Measurements from ENCODE around the gene TM7SF2. TPM values are rescaled to one million over a fixed set of nuclear protein-coding genes. Genes with fewer than 3 reads are reported as not detected.

TM7SF2 gene
- total RNA-seq, 1 donor from 2014 or later = 25.4 TPM

DNA sequence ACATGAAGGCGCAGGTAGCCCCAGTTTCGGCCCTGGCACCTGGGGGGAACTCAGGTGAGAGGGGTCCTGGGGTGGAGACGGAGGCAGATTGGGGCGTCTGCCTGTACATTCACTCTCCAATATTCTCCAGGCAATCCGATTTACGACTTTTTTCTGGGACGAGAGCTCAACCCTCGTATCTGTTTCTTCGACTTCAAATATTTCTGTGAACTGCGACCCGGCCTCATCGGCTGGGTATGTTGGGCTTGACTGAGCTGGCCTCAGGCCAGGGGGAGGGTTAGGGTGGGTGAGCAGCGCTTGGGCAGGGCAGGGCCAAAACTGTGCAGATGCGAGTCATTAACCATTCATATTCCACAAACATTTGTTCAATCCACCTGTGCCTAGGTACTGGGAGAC lies 1.7 kb downstream of the TM7SF2 start:
- POLR2A ChIA-PET = interaction anchor here (0.6 to 15.3 kb wide), 6 partner anchors 8 to 88 kb away, joined by 3 to 546 read pairs (median 33); partner anchors contain the start of genes CAPN1, FAU, MRPL49 and SYVN1
- H3K4me1 Mint-ChIP-seq = peaks cover 60% of the 10 kb centered on the region
- ATAC-seq (ENCODE audit: low read depth) = no peak

DNA sequence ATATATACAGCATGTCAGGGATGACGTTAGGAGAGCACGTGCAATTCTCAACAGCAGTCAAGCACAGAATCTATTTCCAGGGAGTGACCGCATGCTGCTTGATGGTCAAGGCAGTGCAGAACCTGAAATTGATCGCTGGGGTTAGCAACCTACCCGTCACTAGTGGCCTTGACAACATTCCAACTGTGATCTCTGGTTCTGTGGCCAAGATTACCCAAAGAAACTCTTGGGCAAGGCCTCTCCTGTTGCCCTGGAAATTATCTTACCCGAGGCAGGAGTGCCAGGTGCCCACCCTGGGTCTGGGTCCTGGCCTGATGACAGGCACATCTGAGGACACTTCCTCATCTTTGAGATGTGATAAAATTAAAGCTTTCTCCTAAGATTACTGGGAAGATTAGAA lies 2.2 kb downstream of the TM7SF2 start:
- DNase-seq (no peak), ATAC-seq (ENCODE audit: low read depth) (no peak)
- peaks cover 34% of the 10 kb centered on the region for H3K36me3 Mint-ChIP-seq (ENCODE audit: low read depth)
- intact Hi-C loops (cut with micrococcal nuclease) = loop anchor here (5.0 kb wide), 1 partner anchor 398 kb away; no protein-coding TSS in a partner anchor
- peak overlapping the region; percentile 53 for H3K27ac Mint-ChIP-seq
- TF ChIP-seq, protein P1, sequence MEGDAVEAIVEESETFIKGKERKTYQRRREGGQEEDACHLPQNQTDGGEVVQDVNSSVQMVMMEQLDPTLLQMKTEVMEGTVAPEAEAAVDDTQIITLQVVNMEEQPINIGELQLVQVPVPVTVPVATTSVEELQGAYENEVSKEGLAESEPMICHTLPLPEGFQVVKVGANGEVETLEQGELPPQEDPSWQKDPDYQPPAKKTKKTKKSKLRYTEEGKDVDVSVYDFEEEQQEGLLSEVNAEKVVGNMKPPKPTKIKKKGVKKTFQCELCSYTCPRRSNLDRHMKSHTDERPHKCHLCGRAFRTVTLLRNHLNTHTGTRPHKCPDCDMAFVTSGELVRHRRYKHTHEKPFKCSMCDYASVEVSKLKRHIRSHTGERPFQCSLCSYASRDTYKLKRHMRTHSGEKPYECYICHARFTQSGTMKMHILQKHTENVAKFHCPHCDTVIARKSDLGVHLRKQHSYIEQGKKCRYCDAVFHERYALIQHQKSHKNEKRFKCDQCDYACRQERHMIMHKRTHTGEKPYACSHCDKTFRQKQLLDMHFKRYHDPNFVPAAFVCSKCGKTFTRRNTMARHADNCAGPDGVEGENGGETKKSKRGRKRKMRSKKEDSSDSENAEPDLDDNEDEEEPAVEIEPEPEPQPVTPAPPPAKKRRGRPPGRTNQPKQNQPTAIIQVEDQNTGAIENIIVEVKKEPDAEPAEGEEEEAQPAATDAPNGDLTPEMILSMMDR (IDR thresholded peaks at IDR 0.05) = no peak
- ChIA-PET CTCF (interaction anchor here (1.2 to 4.2 kb wide), 3 partner anchors 8 to 151 kb away, joined by 3 to 27 read pairs (median 4); partner anchors contain the start of genes FAU and MRPL49), POLR2A (interaction anchor here (1.3 to 15.3 kb wide), 4 partner anchors 8 to 266 kb away, joined by 3 to 546 read pairs (median 44); partner anchors contain the start of genes FAU, MRPL49 and SYVN1)
- H3K4me3 Mint-ChIP-seq = peak overlapping the region; percentile 89
- peaks cover 64% of the 10 kb centered on the region for H3K4me1 Mint-ChIP-seq
- no peaks in the 10 kb centered on the region for H3K27me3 Mint-ChIP-seq
- H3K9me3 Mint-ChIP-seq = no peaks in the 10 kb centered on the region

More for the DNA sequence above, 1.7 kb downstream of the TM7SF2 start:
- DNase-seq = no peak
- intact Hi-C loops (cut with micrococcal nuclease) = loop anchor here (5.0 kb wide), 1 partner anchor 399 kb away; no protein-coding TSS in a partner anchor
- TF ChIP-seq, protein P1 (IDR thresholded peaks at IDR 0.05) = no peak
- Mint-ChIP-seq H3K27me3 (no peaks in the 10 kb centered on the region), H3K9me3 (no peaks in the 10 kb centered on the region), H3K4me3 (peak overlapping the region; percentile 89), H3K36me3 (ENCODE audit: low read depth) (peaks cover 30% of the 10 kb centered on the region), H3K27ac (peak overlapping the region; percentile 76)
- CTCF ChIA-PET = interaction anchor here (0.7 to 4.2 kb wide), 6 partner anchors 8 to 216 kb away, joined by 3 to 48 read pairs (median 4); partner anchors contain the start of genes CAPN1, FAU and MRPL49

DNA sequence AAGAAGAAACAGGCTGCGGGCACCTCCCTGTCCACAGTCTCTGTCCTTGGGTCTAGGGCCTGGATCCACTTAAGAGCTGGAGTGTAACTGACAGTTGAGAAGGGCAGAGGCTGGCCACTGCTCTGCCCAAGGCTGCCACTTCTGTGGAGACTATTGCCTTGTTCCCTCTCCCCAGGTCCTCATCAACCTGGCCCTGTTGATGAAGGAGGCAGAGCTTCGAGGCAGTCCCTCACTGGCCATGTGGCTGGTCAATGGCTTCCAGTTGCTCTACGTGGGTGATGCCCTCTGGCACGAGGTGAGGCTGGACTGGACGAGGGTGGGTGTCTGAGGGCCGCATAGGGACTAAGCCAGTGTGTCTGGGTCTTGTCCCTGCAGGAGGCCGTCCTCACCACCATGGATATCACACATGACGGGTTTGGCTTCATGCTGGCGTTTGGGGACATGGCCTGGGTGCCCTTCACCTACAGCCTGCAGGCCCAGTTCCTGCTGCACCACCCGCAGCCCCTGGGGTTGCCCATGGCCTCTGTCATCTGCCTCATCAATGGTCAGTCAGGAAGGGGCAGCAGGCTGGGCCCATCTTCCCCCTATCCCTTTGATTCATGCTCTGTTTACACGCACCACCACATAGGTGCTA lies 3.0 kb downstream of the TM7SF2 start:
- H3K4me3 Mint-ChIP-seq = no peak overlapping the region
- peak overlapping the region; percentile 53 for H3K27ac Mint-ChIP-seq
- intact Hi-C loops (cut with micrococcal nuclease) = loop anchor here (5.0 kb wide), 1 partner anchor 398 kb away; no protein-coding TSS in a partner anchor
- ChIA-PET POLR2A (interaction anchor here (0.6 to 15.3 kb wide), 4 partner anchors 17 to 778 kb away, joined by 3 to 546 read pairs (median 4); partner anchors contain the start of gene SYVN1), CTCF (interaction anchor here (1.2 kb wide), 1 partner anchor 66 kb away, joined by 4 read pairs; no protein-coding TSS in a partner anchor)
- peaks cover 70% of the 10 kb centered on the region for H3K4me1 Mint-ChIP-seq
- DNase-seq (no peak), ATAC-seq (ENCODE audit: low read depth) (no peak)
- H3K27me3 Mint-ChIP-seq = no peaks in the 10 kb centered on the region
- H3K36me3 Mint-ChIP-seq (ENCODE audit: low read depth) = peaks cover 36% of the 10 kb centered on the region
- no peaks in the 10 kb centered on the region for H3K9me3 Mint-ChIP-seq
- TF ChIP-seq, protein P1 (IDR thresholded peaks at IDR 0.05) = no peak

DNA sequence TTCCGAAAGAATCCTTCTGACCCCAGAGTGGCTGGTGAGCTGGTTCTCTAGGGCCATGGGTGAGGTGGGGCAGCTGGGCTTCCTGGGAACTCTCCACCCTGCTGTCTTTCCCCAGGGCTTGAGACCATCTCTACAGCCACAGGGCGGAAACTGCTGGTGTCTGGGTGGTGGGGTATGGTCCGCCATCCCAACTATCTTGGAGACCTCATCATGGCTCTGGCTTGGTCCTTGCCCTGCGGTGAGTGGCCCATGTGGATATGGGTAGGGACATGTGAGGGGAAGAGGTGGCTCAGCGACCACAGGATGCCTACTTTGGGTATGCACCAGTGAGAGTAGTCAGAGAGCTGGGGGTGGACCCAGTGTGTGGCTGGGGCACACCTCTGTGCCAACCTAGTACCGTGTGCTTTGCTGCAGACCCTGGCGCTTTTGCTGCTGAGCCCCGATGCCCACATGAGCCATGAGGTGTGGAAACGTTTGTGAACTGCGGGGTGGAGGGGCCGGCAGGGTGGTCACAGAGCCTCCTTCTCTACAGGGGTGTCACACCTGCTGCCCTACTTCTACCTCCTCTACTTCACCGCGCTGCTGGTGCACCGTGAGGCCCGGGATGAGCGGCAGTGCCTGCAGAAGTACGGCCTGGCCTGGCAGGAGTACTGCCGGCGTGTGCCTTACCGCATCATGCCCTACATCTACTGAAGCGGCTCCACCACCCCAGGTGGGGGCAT lies 3.9 kb downstream of the TM7SF2 start:
- POLR2A ChIA-PET = interaction anchor here (0.6 to 15.3 kb wide), 6 partner anchors 16 to 777 kb away, joined by 3 to 546 read pairs (median 12); partner anchors contain the start of genes CAPN1, SF1, SYVN1 and VPS51
- H3K4me3 Mint-ChIP-seq = peak overlapping the region; percentile 87
- CTCF ChIA-PET = interaction anchor here (1.3 to 3.8 kb wide), 3 partner anchors 15 to 268 kb away, joined by 4 to 28 read pairs (median 15); partner anchors contain the start of gene CAPN1

More for the DNA sequence above, 3.9 kb downstream of the TM7SF2 start:
- Mint-ChIP-seq H3K27me3 (no peaks in the 10 kb centered on the region), H3K4me1 (peaks cover 73% of the 10 kb centered on the region), H3K36me3 (ENCODE audit: low read depth) (peaks cover 42% of the 10 kb centered on the region), H3K27ac (no peak overlapping the region), H3K9me3 (no peaks in the 10 kb centered on the region)
- ATAC-seq (ENCODE audit: low read depth) = no peak
- no peak for DNase-seq
- intact Hi-C loops (cut with micrococcal nuclease) = loop anchor here (2.0 kb wide), 1 partner anchor 337 kb away; the partner anchor contains the start of gene SF1
- TF ChIP-seq, protein P1 (IDR thresholded peaks at IDR 0.05) = no peak

Measured in activated B cell treated with CpG ODN at 0.5 μM for 24 hours (primary cell).